ENCODE results near the gene PLCB1.
"Not testable (repeated sequence)": the region's sequence is repeated elsewhere in the genome, so short reads cannot be mapped to it uniquely, and the experiment has no call there.

The PLCB1 gene

DNA sequence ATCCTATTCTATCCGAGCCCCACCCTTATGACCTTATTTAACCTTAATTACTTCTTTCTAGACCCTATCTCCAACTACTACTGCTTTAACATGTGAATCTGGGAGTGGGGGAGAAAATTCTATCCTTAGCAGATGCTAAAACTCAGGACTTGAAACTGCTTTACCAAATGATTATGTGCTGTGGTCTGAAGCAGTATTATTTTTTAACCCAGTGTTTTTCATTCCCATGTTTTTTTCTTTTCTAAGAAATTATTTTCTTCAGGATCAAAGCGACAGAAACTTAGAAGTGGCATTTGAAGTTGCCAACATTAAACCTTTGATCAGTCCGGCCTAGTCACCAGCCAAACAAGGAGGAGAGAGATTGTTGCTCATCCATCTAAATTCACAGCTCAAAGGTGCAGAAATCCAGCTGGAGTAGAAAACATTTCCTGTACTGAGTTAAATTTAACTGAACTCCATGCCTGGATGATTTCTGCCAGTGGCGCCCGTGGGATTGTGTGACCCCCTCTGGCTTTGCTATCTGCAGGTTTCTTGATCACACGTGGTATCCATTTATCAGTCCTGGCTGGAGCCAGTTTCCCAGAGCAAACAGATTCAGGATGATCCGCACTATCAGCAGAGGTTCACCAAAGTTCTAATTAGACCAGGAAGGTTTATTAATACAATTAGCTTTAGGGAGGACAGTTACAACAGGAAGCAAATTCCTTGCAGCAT lies 300.5 kb downstream of the PLCB1 start:
- no peak overlapping the region for H3K4me3 Mint-ChIP-seq
- no peak overlapping the region for H3K27ac Mint-ChIP-seq
- H3K9me3 Mint-ChIP-seq, result no peaks in the 10 kb centered on the region
- H3K27me3 Mint-ChIP-seq, result no peaks in the 10 kb centered on the region
- H3K4me1 Mint-ChIP-seq, result no peaks in the 10 kb centered on the region
- no peaks in the 10 kb centered on the region for H3K36me3 Mint-ChIP-seq

GRCh38 chr20:8433291-8433690 lies 301.2 kb downstream of the PLCB1 start:
- no peaks in the 10 kb centered on the region for H3K4me1 Mint-ChIP-seq
- H3K4me3 Mint-ChIP-seq, result no peak overlapping the region
- H3K27me3 Mint-ChIP-seq, result no peaks in the 10 kb centered on the region
- no peak overlapping the region for H3K27ac Mint-ChIP-seq
- H3K9me3 Mint-ChIP-seq, result no peaks in the 10 kb centered on the region
- no peaks in the 10 kb centered on the region for H3K36me3 Mint-ChIP-seq

DNA sequence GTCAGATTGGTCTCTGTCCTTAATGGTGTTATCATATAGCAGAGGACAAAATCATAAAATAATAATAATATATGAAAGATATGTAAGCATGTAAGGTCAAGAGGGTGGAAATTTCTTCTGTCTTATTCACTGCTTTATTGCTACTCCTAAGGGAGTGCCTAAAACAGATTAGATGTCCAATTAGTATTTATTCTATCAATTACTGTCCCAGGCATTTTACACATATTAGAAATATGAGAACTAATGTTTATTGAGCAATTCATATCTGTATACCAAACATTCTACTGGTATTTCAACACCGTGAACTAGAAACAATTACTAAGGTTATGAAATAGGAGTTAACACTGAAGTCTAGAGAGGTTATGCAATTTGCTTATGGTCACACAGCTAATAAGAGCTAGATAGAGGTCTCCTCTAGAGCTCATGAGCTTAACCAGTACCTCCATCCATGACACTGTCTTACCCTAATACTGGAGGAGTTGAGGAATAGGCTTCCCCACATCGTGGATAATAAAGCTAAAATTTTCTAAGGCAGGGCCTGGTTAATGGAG lies 302.3 kb downstream of the PLCB1 start:
- no peaks in the 10 kb centered on the region for H3K9me3 Mint-ChIP-seq
- H3K36me3 Mint-ChIP-seq, result no peaks in the 10 kb centered on the region
- no peaks in the 10 kb centered on the region for H3K4me1 Mint-ChIP-seq
- no peak overlapping the region for H3K4me3 Mint-ChIP-seq
- H3K27me3 Mint-ChIP-seq, result no peaks in the 10 kb centered on the region
- no peak overlapping the region for H3K27ac Mint-ChIP-seq

- Mint-ChIP-seq H3K4me3 (no peak overlapping the region), H3K27ac (no peak overlapping the region), H3K4me1 (no peaks in the 10 kb centered on the region), H3K9me3 (no peaks in the 10 kb centered on the region), H3K27me3 (no peaks in the 10 kb centered on the region), H3K36me3 (no peaks in the 10 kb centered on the region)
Measured at GRCh38 chr20:8435285-8436035, 303.4 kb downstream of the PLCB1 start.

GRCh38 chr20:8436938-8437337 lies 304.9 kb downstream of the PLCB1 start:
- not testable (repeated sequence) for H3K4me1 Mint-ChIP-seq, H3K4me3 Mint-ChIP-seq, H3K27me3 Mint-ChIP-seq, H3K9me3 Mint-ChIP-seq, H3K36me3 Mint-ChIP-seq, H3K27ac Mint-ChIP-seq

DNA sequence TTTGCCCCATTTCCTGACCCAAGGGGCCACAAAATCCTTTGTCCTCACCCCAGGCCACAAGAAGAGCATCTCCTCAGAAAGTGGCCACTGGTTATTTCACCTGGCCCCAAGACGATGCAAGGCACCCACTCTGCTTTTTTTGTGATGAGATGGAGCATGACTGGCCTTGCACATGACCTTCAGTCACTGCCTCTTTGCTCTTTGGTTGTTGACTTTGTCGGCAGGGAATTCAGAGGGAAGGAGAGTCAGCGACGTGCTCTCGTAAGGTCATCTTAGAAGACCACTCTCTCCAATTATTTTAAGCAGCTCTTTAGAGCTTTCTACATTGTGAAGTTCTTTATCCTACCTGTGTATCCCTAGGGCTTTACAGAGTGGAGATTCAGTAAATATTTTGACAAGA lies 306.7 kb downstream of the PLCB1 start:
- Mint-ChIP-seq H3K27ac (no peak overlapping the region), H3K4me3 (no peak overlapping the region), H3K9me3 (no peaks in the 10 kb centered on the region), H3K4me1 (no peaks in the 10 kb centered on the region), H3K36me3 (no peaks in the 10 kb centered on the region), H3K27me3 (no peaks in the 10 kb centered on the region)

DNA sequence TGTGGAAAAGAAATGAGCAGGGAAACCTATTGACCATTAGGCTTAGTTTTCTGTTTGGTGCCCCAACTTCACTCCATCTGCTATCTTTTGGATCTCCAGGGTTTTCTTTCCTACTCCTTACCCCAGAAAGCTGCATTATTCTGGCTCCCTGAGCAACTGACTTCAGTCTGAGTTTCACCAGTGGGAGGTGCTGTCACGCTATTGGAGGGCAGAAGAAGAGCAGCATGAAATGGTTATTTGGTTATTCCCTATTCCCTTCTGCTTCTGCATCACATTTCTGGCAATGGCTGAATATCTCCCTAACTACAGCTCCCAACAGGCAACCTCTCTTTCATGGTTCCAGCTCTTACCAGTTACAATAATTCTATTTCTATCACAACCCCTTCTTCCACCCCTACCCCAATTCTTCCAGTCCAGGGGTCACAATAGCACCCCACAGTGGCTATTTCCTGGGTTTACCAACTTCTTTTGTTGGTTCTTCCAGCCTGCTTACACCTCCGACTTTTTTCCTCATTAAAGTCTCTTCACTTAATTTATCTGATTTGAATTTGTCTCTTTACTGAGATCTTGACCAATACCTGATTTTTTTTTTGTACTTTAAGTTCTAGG lies 311.5 kb downstream of the PLCB1 start:
- H3K4me1 Mint-ChIP-seq, result no peaks in the 10 kb centered on the region
- no peaks in the 10 kb centered on the region for H3K27me3 Mint-ChIP-seq
- H3K27ac Mint-ChIP-seq, result no peak overlapping the region
- H3K36me3 Mint-ChIP-seq, result no peaks in the 10 kb centered on the region
- no peak overlapping the region for H3K4me3 Mint-ChIP-seq
- no peaks in the 10 kb centered on the region for H3K9me3 Mint-ChIP-seq

- no peak overlapping the region for H3K4me3 Mint-ChIP-seq
- no peaks in the 10 kb centered on the region for H3K4me1 Mint-ChIP-seq
- H3K9me3 Mint-ChIP-seq, result peaks cover 5% of the 10 kb centered on the region
- no peak overlapping the region for H3K27ac Mint-ChIP-seq
- no peaks in the 10 kb centered on the region for H3K36me3 Mint-ChIP-seq
- H3K27me3 Mint-ChIP-seq, result no peaks in the 10 kb centered on the region
Measured at GRCh38 chr20:8447262-8448120, 315.4 kb downstream of the PLCB1 start.

DNA sequence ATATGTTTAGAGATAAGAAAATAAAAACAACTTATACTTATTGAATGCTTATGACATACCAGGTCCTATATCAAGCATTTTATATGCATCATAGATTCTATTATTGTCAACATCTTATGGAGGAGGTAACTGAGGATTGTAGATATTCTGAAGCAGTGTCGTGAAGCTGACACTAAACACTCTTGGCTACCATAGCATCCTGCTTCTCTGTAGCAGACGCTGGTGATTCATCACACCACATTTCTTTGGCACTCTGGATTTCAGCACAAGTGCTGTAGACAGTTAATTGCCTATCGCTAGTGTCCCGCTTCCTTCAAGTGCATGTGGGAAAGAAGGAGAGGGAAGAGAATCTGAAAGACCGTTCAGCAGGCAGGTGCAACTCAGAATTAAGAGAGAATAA lies 317.1 kb downstream of the PLCB1 start:
- H3K27ac Mint-ChIP-seq, result no peak overlapping the region
- no peaks in the 10 kb centered on the region for H3K4me1 Mint-ChIP-seq
- no peak overlapping the region for H3K4me3 Mint-ChIP-seq
- H3K36me3 Mint-ChIP-seq, result no peaks in the 10 kb centered on the region
- H3K9me3 Mint-ChIP-seq, result peaks cover 5% of the 10 kb centered on the region
- H3K27me3 Mint-ChIP-seq, result no peaks in the 10 kb centered on the region

GRCh38 chr20:8454137-8454712 lies 322.2 kb downstream of the PLCB1 start:
- Mint-ChIP-seq H3K27ac (no peak overlapping the region), H3K4me3 (no peak overlapping the region), H3K9me3 (peaks cover 5% of the 10 kb centered on the region), H3K27me3 (no peaks in the 10 kb centered on the region), H3K36me3 (no peaks in the 10 kb centered on the region), H3K4me1 (no peaks in the 10 kb centered on the region)

DNA sequence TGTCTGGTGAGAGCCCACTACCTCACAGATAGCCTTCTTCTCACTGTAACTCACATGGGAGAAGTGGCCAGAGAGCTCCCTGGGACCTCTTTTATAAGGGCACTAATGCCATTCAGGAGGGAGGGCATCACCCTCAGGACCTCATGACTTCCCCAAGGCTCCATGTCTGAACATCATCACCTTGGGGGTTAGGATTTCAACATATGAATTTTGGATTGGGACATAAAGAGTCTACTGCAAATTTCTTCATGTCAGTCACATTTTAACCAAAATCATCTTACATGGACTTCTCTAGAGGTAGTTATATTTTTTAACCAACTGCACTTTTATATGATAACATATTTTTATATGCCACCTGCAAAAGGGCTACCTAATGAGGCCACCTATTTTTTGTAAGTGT lies 324.7 kb downstream of the PLCB1 start:
- Mint-ChIP-seq H3K36me3 (no peaks in the 10 kb centered on the region), H3K27me3 (no peaks in the 10 kb centered on the region), H3K9me3 (peaks cover 1% of the 10 kb centered on the region), H3K4me3 (no peak overlapping the region), H3K27ac (no peak overlapping the region), H3K4me1 (no peaks in the 10 kb centered on the region)

GRCh38 chr20:8457978-8458377 lies 325.9 kb downstream of the PLCB1 start:
- H3K27ac Mint-ChIP-seq, result no peak overlapping the region
- no peaks in the 10 kb centered on the region for H3K27me3 Mint-ChIP-seq
- no peaks in the 10 kb centered on the region for H3K36me3 Mint-ChIP-seq
- no peaks in the 10 kb centered on the region for H3K9me3 Mint-ChIP-seq
- H3K4me3 Mint-ChIP-seq, result no peak overlapping the region
- no peaks in the 10 kb centered on the region for H3K4me1 Mint-ChIP-seq

- Mint-ChIP-seq H3K36me3 (no peaks in the 10 kb centered on the region), H3K4me1 (no peaks in the 10 kb centered on the region), H3K27ac (no peak overlapping the region), H3K27me3 (no peaks in the 10 kb centered on the region), H3K4me3 (no peak overlapping the region), H3K9me3 (no peaks in the 10 kb centered on the region)
Measured at GRCh38 chr20:8461186-8461585, 329.1 kb downstream of the PLCB1 start.

- Mint-ChIP-seq H3K4me3 (no peak overlapping the region), H3K4me1 (no peaks in the 10 kb centered on the region), H3K9me3 (no peaks in the 10 kb centered on the region), H3K27ac (no peak overlapping the region), H3K36me3 (no peaks in the 10 kb centered on the region), H3K27me3 (no peaks in the 10 kb centered on the region)
Measured at GRCh38 chr20:8464368-8464767, 332.3 kb downstream of the PLCB1 start.

- H3K36me3 Mint-ChIP-seq, H3K27me3 Mint-ChIP-seq, H3K27ac Mint-ChIP-seq, H3K9me3 Mint-ChIP-seq, H3K4me1 Mint-ChIP-seq, H3K4me3 Mint-ChIP-seq: not testable (repeated sequence)
Measured at GRCh38 chr20:8466781-8467180, 334.7 kb downstream of the PLCB1 start.
